ENCODE measurements around the gene OR5K4. TPM values are rescaled to one million over a fixed set of nuclear protein-coding genes. Genes with fewer than 3 reads are reported as not detected.

The OR5K4 gene
- not detected for total RNA-seq
- long read RNA-seq = 0 reads

GRCh38 chr3:98353554-98353953, at the start of gene OR5K4:
TSS of gene OR5K4 (plus strand) at chr3:98353854. CDS start at chr3:98353854, 0 bp downstream.
- DNase-seq (ENCODE audit: low spot score) = no peak

GRCh38 chr3:98322101-98322500, 31.6 kb upstream of the OR5K4 start:
- DNase-seq (ENCODE audit: low spot score) = no peak

- DNase-seq (ENCODE audit: low spot score) = no peak
These were observed 31.0 kb upstream of the OR5K4 start for GRCh38 chr3:98322686-98323085.

- DNase-seq (ENCODE audit: low spot score) = no peak
These were observed 30.2 kb upstream of the OR5K4 start for GRCh38 chr3:98323425-98323824.

GRCh38 chr3:98325055-98325454, 28.6 kb upstream of the OR5K4 start:
- DNase-seq (ENCODE audit: low spot score) = no peak

GRCh38 chr3:98326105-98326893, 27.4 kb upstream of the OR5K4 start:
- DNase-seq (ENCODE audit: low spot score) = no peak

- no peak for DNase-seq (ENCODE audit: low spot score)
These were observed 26.7 kb upstream of the OR5K4 start for GRCh38 chr3:98326945-98327344.

GRCh38 chr3:98328933-98329332, 24.7 kb upstream of the OR5K4 start:
- DNase-seq (ENCODE audit: low spot score) = no peak

- no peak for DNase-seq (ENCODE audit: low spot score)
These were observed 24.1 kb upstream of the OR5K4 start for GRCh38 chr3:98329392-98330124.

GRCh38 chr3:98331329-98331728, 22.3 kb upstream of the OR5K4 start:
- no peak for DNase-seq (ENCODE audit: low spot score)

GRCh38 chr3:98333989-98334606, 19.6 kb upstream of the OR5K4 start:
- no peak for DNase-seq (ENCODE audit: low spot score)

GRCh38 chr3:98339031-98339430, 14.6 kb upstream of the OR5K4 start:
- DNase-seq (ENCODE audit: low spot score) = no peak

- DNase-seq (ENCODE audit: low spot score) = no peak
These were observed 11.9 kb upstream of the OR5K4 start for GRCh38 chr3:98341758-98342157.

GRCh38 chr3:98343647-98344507, 9.8 kb upstream of the OR5K4 start:
- no peak for DNase-seq (ENCODE audit: low spot score)

GRCh38 chr3:98350082-98350481, 3.6 kb upstream of the OR5K4 start:
- no peak for DNase-seq (ENCODE audit: low spot score)

- DNase-seq (ENCODE audit: low spot score) = no peak
These were observed 5.6 kb downstream of the OR5K4 start for GRCh38 chr3:98359250-98359649.

GRCh38 chr3:98359993-98360675, 6.5 kb downstream of the OR5K4 start:
- DNase-seq (ENCODE audit: low spot score) = no peak

GRCh38 chr3:98360681-98361080, 7.0 kb downstream of the OR5K4 start:
- no peak for DNase-seq (ENCODE audit: low spot score)

- no peak for DNase-seq (ENCODE audit: low spot score)
These were observed 7.6 kb downstream of the OR5K4 start for GRCh38 chr3:98361289-98361688.

- DNase-seq (ENCODE audit: low spot score) = no peak
These were observed 14.0 kb downstream of the OR5K4 start for GRCh38 chr3:98367464-98368246.

Data from mesenteric fat pad (tissue), 1 donor.